Right lobe of liver (tissue), 6 donors: ENCODE measurements around the gene FMN1. TPM values are rescaled to one million over a fixed set of nuclear protein-coding genes. Genes with fewer than 3 reads are reported as not detected.

ENCODE experiments used
- ATAC-seq, 4 donors: fragments of 200-7000 bp; cut with Tn5 transposase; one replicate each; pipeline ENCODE4 v1.9.1; 2020; ENCODE audit warnings: mild to moderate bottlenecking in 4 of 4, moderate library complexity in 4 of 4
- DNase-seq, 3 donors: peaks; one replicate each; pipeline ENCODE4 v3.0.0-alpha.2; 2020
- H3K27ac ChIP-seq, 3 donors: fragments of 200-600 bp; one replicate each; pipeline ENCODE4 v1.8.0; 2022
- H3K27me3 ChIP-seq, 2 donors: fragments of 200-600 bp; one replicate each; pipeline ENCODE4 v1.8.0; 2022
- H3K36me3 ChIP-seq, 4 donors: fragments of 200-600 bp; sonication (generic) in 1 of 4; one replicate each; pipeline versions ENCODE4 v1.5.1 to v1.8.0; 2017 to 2022; ENCODE audit warnings: control low read depth in 1 of 4
- H3K4me1 ChIP-seq, 4 donors: fragments of 200-600 bp; sonication (generic) in 1 of 4; one replicate each; pipeline versions ENCODE4 v1.5.1 to v1.8.0; 2017 to 2022; ENCODE audit warnings: control low read depth in 1 of 4
- H3K4me3 ChIP-seq, 3 donors: fragments of 200-600 bp; one replicate each; pipeline ENCODE4 v1.8.0; 2022
- H3K9me3 ChIP-seq, 4 donors: fragments of 200-600 bp; sonication (generic) in 1 of 4; one replicate each; pipeline versions ENCODE4 v1.5.1 to v1.8.0; 2017 to 2022; ENCODE audit warnings: control low read depth in 1 of 4
- POLR2A ChIP-seq: fragments of 450-650 bp; IDR thresholded peaks from one replicate; pipeline ENCODE4 v1.6.1; 2017; ENCODE audit warnings: antibody characterized with exemption, mild to moderate bottlenecking
- WGBS: methylation state at CpG from one replicate; pipeline ENCODE4 v1.1.6; 2018; ENCODE audit warnings: low coverage, low lambda C conversion rate; ENCODE audit not compliant: insufficient coverage; ENCODE audit errors: missing lambda C conversion rate; 5-methylcytosine and 5-hydroxymethylcytosine counted together
- intact Hi-C, 2 donors: fragments of 100-400 bp; cut with DNase I; formaldehyde crosslinking; loops; one replicate each; pipeline versions ENCODE4 v1.11.2 to v1.14.1; 2022
- total RNA-seq, 6 experiments: library from RNA; depleted of rRNA in 2 of 6; stranded (reverse); fragments of >200 nt in 2 of 6; fragmentation: NEBNext Ultra II Directional in 3 of 6; extraction: Animal tissue kit (Norgen Biotek cat#: 25700) in 3 of 6; gene quantifications; one replicate each; pipeline versions ENCODE4 v1.1.0 to v1.2.4, GENCODE V29; 2016 to 2023
- TF ChIP-seq, protein P1 (sequence below), 4 donors: fragments of 200-600 bp in 3 of 4; fragments of 450-650 bp in 1 of 4; IDR thresholded peaks; one replicate each; pipeline versions ENCODE4 v1.5.1 to v1.8.0; 2016 to 2022; ENCODE audit warnings: antibody characterized with exemption in 4 of 4, mild to moderate bottlenecking in 2 of 4
- donor health status: DM: no; HTN: yes; CAD: no.
- donor health status: DM: no; HTN: no; CAD: no.
- donor health status: DM: no; HTN: no; CAD: no.
- donor health status: DM: no; HTN: yes; CAD: no.
- donor health status: DM: no; HTN: yes; CAD: no.

The FMN1 gene
- total RNA-seq, 6 experiments from 2014 or later = 1.1 to 6.8 (median 3.1) TPM

GRCh38 chr15:33160581-33161165 is 33.8 kb downstream of the FMN1 start:
- no peak for TF ChIP-seq POLR2A
- TF ChIP-seq, protein P1, sequence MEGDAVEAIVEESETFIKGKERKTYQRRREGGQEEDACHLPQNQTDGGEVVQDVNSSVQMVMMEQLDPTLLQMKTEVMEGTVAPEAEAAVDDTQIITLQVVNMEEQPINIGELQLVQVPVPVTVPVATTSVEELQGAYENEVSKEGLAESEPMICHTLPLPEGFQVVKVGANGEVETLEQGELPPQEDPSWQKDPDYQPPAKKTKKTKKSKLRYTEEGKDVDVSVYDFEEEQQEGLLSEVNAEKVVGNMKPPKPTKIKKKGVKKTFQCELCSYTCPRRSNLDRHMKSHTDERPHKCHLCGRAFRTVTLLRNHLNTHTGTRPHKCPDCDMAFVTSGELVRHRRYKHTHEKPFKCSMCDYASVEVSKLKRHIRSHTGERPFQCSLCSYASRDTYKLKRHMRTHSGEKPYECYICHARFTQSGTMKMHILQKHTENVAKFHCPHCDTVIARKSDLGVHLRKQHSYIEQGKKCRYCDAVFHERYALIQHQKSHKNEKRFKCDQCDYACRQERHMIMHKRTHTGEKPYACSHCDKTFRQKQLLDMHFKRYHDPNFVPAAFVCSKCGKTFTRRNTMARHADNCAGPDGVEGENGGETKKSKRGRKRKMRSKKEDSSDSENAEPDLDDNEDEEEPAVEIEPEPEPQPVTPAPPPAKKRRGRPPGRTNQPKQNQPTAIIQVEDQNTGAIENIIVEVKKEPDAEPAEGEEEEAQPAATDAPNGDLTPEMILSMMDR (IDR thresholded peaks at IDR 0.05) = no peak
- Histone ChIP-seq H3K4me3 (no peak overlapping the region), H3K27me3 (no peaks in the 10 kb centered on the region), H3K9me3 (no peaks in the 10 kb centered on the region), H3K27ac (no peak overlapping the region), H3K36me3 (no peaks in the 10 kb centered on the region), H3K4me1 (no peaks in the 10 kb centered on the region)
- DNase-seq (no peak), ATAC-seq (no peak)
- intact Hi-C loops = no loop called here
- WGBS = 65% methylated on average over 4 of the region's 5 CpGs

GRCh38 chr15:33159726-33160453 is 34.6 kb downstream of the FMN1 start:
- Histone ChIP-seq H3K4me3 (no peak overlapping the region), H3K36me3 (no peaks in the 10 kb centered on the region), H3K27ac (no peak overlapping the region), H3K4me1 (no peaks in the 10 kb centered on the region), H3K27me3 (no peaks in the 10 kb centered on the region), H3K9me3 (no peaks in the 10 kb centered on the region)
- WGBS = 45% methylated on average over 3 of the region's 3 CpGs
- ATAC-seq (no peak), DNase-seq (no peak)
- TF ChIP-seq POLR2A = no peak
- TF ChIP-seq, protein P1 (IDR thresholded peaks at IDR 0.05) = no peak
- intact Hi-C loops = no loop called here

- Histone ChIP-seq H3K36me3 (no peaks in the 10 kb centered on the region), H3K27ac (no peak overlapping the region), H3K4me3 (no peak overlapping the region), H3K4me1 (no peaks in the 10 kb centered on the region), H3K27me3 (no peaks in the 10 kb centered on the region), H3K9me3 (no peaks in the 10 kb centered on the region)
- peak in 2 of 4 donors; percentile 27 to 39 for ATAC-seq
- WGBS = 63% methylated on average over 1 of the region's 1 CpG
- intact Hi-C loops = no loop called here
- no peak for DNase-seq
- TF ChIP-seq, protein P1 (IDR thresholded peaks at IDR 0.05) = no peak
- TF ChIP-seq POLR2A = no peak
Measured at GRCh38 chr15:33158366-33158765, 36.1 kb downstream of the FMN1 start.

GRCh38 chr15:33157371-33158037 is 37.0 kb downstream of the FMN1 start:
- no peak for TF ChIP-seq POLR2A
- H3K27me3 ChIP-seq = no peaks in the 10 kb centered on the region
- DNase-seq (no peak), ATAC-seq (no peak)
- no peaks in the 10 kb centered on the region for H3K36me3 ChIP-seq
- H3K4me1 ChIP-seq = no peaks in the 10 kb centered on the region
- WGBS = 90% methylated on average over 6 of the region's 6 CpGs
- H3K27ac ChIP-seq = no peak overlapping the region
- no peaks in the 10 kb centered on the region for H3K9me3 ChIP-seq
- intact Hi-C loops = no loop called here
- no peak overlapping the region for H3K4me3 ChIP-seq
